Neural progenitor cell (in vitro differentiated cells): ENCODE results near the gene ACBD6. TPM values are rescaled to one million over a fixed set of nuclear protein-coding genes. Genes with fewer than 3 reads are reported as not detected.

Source experiments
- DNase-seq: peaks from one replicate; pipeline ENCODE4 v3.0.0-alpha.2; 2016; ENCODE audit warnings: low spot score
- H2AFZ ChIP-seq: fragments of 200-600 bp; sonication (generic); replicated peaks from 2 replicates; pipeline ENCODE4 v1.6.1; 2016; ENCODE audit warnings: antibody characterized with exemption
- H3F3A ChIP-seq: fragments of 200-600 bp; sonication (generic); 2 replicates; pipeline ENCODE4 v1.6.1; 2016; ENCODE audit warnings: antibody characterized with exemption, low read depth
- H3K27ac ChIP-seq: fragments of 200-600 bp; sonication (generic); 2 replicates; pipeline ENCODE4 v1.5.1; 2016; ENCODE audit warnings: mild to moderate bottlenecking
- H3K27me3 ChIP-seq: fragments of 200-600 bp; sonication (generic); 2 replicates; pipeline ENCODE4 v1.6.1; 2016; ENCODE audit warnings: mild to moderate bottlenecking, moderate library complexity
- H3K36me3 ChIP-seq: fragments of 200-600 bp; sonication (generic); 2 replicates; pipeline ENCODE4 v1.5.1; 2016
- H3K4me1 ChIP-seq: fragments of 200-600 bp; sonication (generic); 2 replicates; pipeline ENCODE4 v1.6.1; 2016; ENCODE audit warnings: mixed run types
- H3K4me2 ChIP-seq: fragments of 200-600 bp; sonication (generic); 2 replicates; pipeline ENCODE4 v1.6.1; 2016
- H3K4me3 ChIP-seq: fragments of 200-600 bp; sonication (generic); 2 replicates; pipeline ENCODE4 v1.5.1; 2016
- H3K79me2 ChIP-seq: fragments of 200-600 bp; sonication (generic); 2 replicates; pipeline ENCODE4 v1.6.1; 2016; ENCODE audit warnings: low read depth
- H3K9ac ChIP-seq: fragments of 200-600 bp; sonication (generic); 2 replicates; pipeline ENCODE4 v1.6.1; 2016
- H3K9me3 ChIP-seq: fragments of 200-600 bp; sonication (generic); 2 replicates; pipeline ENCODE4 v1.5.1; 2016; ENCODE audit warnings: low read depth
- H4K20me1 ChIP-seq: fragments of 200-600 bp; sonication (generic); 2 replicates; pipeline ENCODE4 v1.6.1; 2016; ENCODE audit warnings: low read depth
- H3K27ac Mint-ChIP-seq: 3 replicates; pipeline ENCODE4 v1.8.0; 2021; ENCODE audit warnings: mixed read lengths
- H3K27me3 Mint-ChIP-seq: 2 replicates; pipeline ENCODE4 v1.8.0; 2022; ENCODE audit warnings: low read depth, mild to moderate bottlenecking, inconsistent platforms, moderate library complexity, mixed read lengths; ENCODE audit not compliant: insufficient read depth
- H3K36me3 Mint-ChIP-seq: 3 replicates; pipeline ENCODE4 v1.8.0; 2021; ENCODE audit warnings: mixed read lengths
- H3K4me1 Mint-ChIP-seq: 3 replicates; pipeline ENCODE4 v1.8.0; 2021; ENCODE audit warnings: mixed read lengths
- H3K4me3 Mint-ChIP-seq: 3 replicates; pipeline ENCODE4 v1.8.0; 2021; ENCODE audit warnings: mild to moderate bottlenecking, moderate library complexity, mixed read lengths
- H3K9me3 Mint-ChIP-seq: 3 replicates; pipeline ENCODE4 v1.8.0; 2020; ENCODE audit warnings: mixed read lengths
- CTCF ChIP-seq: fragments of 200-600 bp; sonication (generic); IDR thresholded peaks from 2 replicates; pipeline ENCODE4 v1.5.1; 2017; ENCODE audit warnings: antibody characterized with exemption, mild to moderate bottlenecking
- EZH2 ChIP-seq: fragments of 200-600 bp; sonication (generic); IDR thresholded peaks from 2 replicates; pipeline ENCODE4 v1.6.1; 2017; ENCODE audit warnings: antibody characterized with exemption, mild to moderate bottlenecking, moderate library complexity
- EZH2phosphoT487 ChIP-seq: fragments of 200-600 bp; sonication (generic); IDR thresholded peaks from 2 replicates; pipeline ENCODE4 v1.6.1; 2017; ENCODE audit warnings: antibody characterized with exemption
- total RNA-seq: library from RNA; depleted of rRNA; stranded (reverse); fragments of >200 nt; gene quantifications from 2 replicates; pipeline ENCODE4 v1.2.3, GENCODE V29; 2015; ENCODE audit warnings: low replicate concordance

Gene ACBD6
- total RNA-seq, 1 donor from 2014 or later = 36.8 TPM

GRCh38 chr1:180254496-180254819 lies 247.9 kb downstream of the ACBD6 start:
- Histone ChIP-seq H3K9me3 (no peaks in the 10 kb centered on the region), H4K20me1 (no peaks in the 10 kb centered on the region), H3K4me1 (peaks cover 8% of the 10 kb centered on the region), H3K27ac (no peak overlapping the region), H3K9ac (no peak overlapping the region), H3K4me2 (no peak overlapping the region), H3F3A (no peaks in the 10 kb centered on the region), H3K27me3 (no peaks in the 10 kb centered on the region), H3K36me3 (no peaks in the 10 kb centered on the region), H3K79me2 (no peaks in the 10 kb centered on the region), H2AFZ (no peak overlapping the region), H3K4me3 (no peak overlapping the region)
- DNase-seq = no peak
- no peak for TF ChIP-seq EZH2
- no peak for TF ChIP-seq CTCF
- no peak for TF ChIP-seq EZH2phosphoT487
- H3K36me3 Mint-ChIP-seq = no peaks in the 10 kb centered on the region
- H3K27me3 Mint-ChIP-seq = peaks cover 13% of the 10 kb centered on the region
- H3K27ac Mint-ChIP-seq = peak overlapping the region; percentile 50
- H3K4me3 Mint-ChIP-seq = no peak overlapping the region
- H3K9me3 Mint-ChIP-seq = no peaks in the 10 kb centered on the region
- peaks cover 30% of the 10 kb centered on the region for H3K4me1 Mint-ChIP-seq

DNA sequence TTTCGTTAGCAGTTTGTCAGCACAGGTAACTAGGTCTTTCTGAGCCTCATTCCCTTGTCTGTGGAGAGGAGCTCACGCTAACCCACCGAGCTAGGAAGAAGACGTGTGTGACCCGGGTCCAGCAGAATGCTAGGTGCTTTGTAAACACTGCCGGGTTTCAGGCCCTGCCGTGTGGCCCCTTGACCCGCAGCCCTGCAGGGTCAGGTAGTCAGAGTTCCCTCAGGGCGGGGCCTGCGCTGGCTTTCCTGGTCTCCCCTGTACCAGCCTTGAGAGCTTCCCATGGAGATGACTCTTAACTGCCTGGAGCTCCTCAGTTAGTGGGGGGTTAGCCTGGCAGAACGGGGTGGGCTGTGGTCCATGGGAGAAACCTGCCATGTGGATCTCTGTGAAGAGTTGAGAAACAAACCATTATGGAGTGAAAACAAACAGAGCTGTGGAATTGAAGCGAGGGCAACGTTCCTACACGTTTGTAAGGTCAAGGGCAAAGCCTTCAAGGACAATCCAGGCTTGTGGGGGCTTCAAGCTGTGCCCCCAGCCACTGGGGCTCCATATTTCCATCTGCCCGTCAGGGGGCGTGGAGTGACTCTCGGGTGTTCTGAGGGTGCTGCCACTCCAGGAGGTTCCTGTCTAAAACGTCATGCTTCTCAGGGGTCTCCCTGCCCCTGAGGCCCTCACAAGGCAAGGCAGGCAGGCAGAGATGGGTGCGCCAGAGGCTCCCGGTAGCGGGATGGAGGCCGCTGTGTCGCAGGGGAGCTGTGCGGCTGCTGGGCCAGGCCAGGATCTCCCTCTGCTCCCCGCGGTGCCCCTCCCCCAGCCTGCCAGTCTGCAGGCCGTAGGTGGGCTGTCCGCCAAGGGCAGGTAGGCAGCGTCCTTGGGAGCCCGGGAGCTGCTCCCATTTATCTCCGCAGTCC lies 248.5 kb downstream of the ACBD6 start:
- no peaks in the 10 kb centered on the region for H3K27me3 ChIP-seq
- H4K20me1 ChIP-seq = no peaks in the 10 kb centered on the region
- no peak overlapping the region for H3K4me2 ChIP-seq
- no peak overlapping the region for H3K9ac ChIP-seq
- H3F3A ChIP-seq = no peaks in the 10 kb centered on the region
- H3K27ac Mint-ChIP-seq = no peak overlapping the region
- DNase-seq = no peak
- no peaks in the 10 kb centered on the region for H3K36me3 Mint-ChIP-seq
- H3K9me3 Mint-ChIP-seq = no peaks in the 10 kb centered on the region
- H3K9me3 ChIP-seq = no peaks in the 10 kb centered on the region
- H3K4me3 Mint-ChIP-seq = no peak overlapping the region
- no peak overlapping the region for H3K27ac ChIP-seq
- no peak overlapping the region for H2AFZ ChIP-seq
- H3K4me1 ChIP-seq = peaks cover 8% of the 10 kb centered on the region
- H3K4me3 ChIP-seq = no peak overlapping the region
- no peaks in the 10 kb centered on the region for H3K36me3 ChIP-seq
- no peak for TF ChIP-seq EZH2phosphoT487
- no peak for TF ChIP-seq CTCF
- TF ChIP-seq EZH2 = no peak
- no peaks in the 10 kb centered on the region for H3K79me2 ChIP-seq
- H3K4me1 Mint-ChIP-seq = peaks cover 30% of the 10 kb centered on the region
- peaks cover 10% of the 10 kb centered on the region for H3K27me3 Mint-ChIP-seq

DNA sequence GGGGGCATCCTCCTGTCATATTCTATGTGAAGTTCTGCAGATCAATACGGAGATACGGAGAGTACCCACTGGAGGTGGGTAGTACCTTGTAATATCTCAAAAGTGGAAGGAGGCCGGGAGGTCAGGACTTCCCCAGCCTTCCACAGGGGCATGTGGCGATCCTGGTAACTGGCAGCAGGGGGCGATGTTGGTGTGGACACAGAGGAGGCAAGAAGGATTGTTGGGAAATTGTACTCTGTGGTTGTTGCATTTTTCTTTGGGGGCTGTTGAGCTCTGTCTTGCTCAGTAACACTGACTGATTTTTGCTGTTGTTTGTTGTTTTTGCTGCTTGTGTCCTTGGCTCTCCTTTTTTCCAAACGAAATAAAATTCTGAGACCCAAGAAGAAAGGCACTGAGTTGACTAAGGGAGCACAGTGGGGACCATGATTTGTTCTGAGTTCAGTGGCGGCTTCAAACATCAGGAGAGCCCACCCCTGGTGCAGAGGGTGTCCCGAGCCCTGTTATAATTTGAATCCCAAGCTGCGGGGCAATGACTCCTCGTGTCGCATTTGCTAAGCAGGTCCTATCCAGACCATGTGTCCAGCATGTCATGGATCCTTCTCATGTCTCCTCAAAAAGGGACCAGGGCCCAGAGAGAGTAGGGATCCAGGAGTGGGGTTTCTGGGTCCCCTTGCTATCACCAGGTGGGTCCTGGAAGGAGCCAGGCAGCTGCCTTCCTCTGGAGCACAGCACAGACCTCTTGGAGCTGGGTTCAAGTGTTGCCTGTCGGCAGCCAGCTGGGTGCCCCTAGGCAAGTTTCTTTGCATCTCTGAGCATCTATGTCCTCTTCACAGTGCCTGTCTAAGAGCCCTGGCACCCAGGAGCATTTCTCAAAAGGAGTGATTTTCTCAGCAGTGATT lies 249.5 kb downstream of the ACBD6 start:
- H3K4me3 Mint-ChIP-seq = no peak overlapping the region
- Histone ChIP-seq H3K9ac (no peak overlapping the region), H3K36me3 (no peaks in the 10 kb centered on the region), H2AFZ (peak overlapping the region; percentile 7), H3K9me3 (no peaks in the 10 kb centered on the region), H3K79me2 (no peaks in the 10 kb centered on the region), H3K27me3 (no peaks in the 10 kb centered on the region), H3K4me3 (no peak overlapping the region), H3K4me2 (no peak overlapping the region), H3K27ac (no peak overlapping the region), H3F3A (no peaks in the 10 kb centered on the region), H3K4me1 (peaks cover 8% of the 10 kb centered on the region), H4K20me1 (no peaks in the 10 kb centered on the region)
- no peaks in the 10 kb centered on the region for H3K36me3 Mint-ChIP-seq
- no peak overlapping the region for H3K27ac Mint-ChIP-seq
- H3K9me3 Mint-ChIP-seq = no peaks in the 10 kb centered on the region
- H3K4me1 Mint-ChIP-seq = peaks cover 30% of the 10 kb centered on the region
- TF ChIP-seq CTCF = peak; percentile 94
- TF ChIP-seq EZH2 = no peak
- TF ChIP-seq EZH2phosphoT487 = no peak
- peaks cover 8% of the 10 kb centered on the region for H3K27me3 Mint-ChIP-seq
- peak; percentile 82 for DNase-seq
